ENCODE results near the gene KRTAP5-10. TPM values are rescaled to one million over a fixed set of nuclear protein-coding genes. Genes with fewer than 3 reads are reported as not detected.
"Not testable (repeated sequence)": the region's sequence is repeated elsewhere in the genome, so short reads cannot be mapped to it uniquely, and the experiment has no call there.

The KRTAP5-10 gene
- total and polyA plus RNA-seq, 2 donors (not counting 1 experiment from before 2014, with no cell fraction given): not detected

DNA sequence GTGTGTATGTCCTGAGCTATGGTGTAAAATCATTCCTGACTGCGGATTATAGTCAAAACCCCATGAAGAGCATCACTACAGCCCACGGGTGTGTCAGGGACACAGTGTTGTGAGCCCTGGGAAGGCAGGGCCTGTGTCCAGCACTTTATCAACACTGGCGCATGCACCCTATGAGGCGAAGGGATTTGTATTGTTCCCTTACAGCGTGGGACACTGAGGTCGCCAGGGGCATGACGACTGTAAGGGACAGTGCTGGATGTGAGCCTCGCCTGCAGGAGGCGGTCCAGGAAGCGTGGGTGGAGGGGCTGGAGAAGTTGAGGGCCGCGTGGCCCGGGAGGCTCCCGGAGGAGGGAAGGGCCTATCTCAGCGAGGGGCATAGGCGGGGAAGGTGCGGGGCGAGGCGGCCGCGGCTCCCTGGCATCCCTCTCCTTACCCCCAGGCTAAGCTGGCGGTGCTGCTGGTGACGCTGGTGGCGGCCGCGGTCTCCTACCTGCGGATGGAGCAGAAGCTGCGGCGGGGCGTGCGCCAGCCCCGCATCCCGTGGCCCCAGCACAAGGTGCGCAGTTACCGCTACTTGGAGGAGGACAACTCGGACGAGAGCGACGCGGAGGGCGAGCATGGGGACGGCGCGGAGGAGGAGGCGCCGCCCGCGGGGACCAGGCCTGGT is 41.6 kb downstream of the KRTAP5-10 start:
- DNase-seq (ENCODE audit: low read depth in 2 of 2): not testable (repeated sequence)

DNA sequence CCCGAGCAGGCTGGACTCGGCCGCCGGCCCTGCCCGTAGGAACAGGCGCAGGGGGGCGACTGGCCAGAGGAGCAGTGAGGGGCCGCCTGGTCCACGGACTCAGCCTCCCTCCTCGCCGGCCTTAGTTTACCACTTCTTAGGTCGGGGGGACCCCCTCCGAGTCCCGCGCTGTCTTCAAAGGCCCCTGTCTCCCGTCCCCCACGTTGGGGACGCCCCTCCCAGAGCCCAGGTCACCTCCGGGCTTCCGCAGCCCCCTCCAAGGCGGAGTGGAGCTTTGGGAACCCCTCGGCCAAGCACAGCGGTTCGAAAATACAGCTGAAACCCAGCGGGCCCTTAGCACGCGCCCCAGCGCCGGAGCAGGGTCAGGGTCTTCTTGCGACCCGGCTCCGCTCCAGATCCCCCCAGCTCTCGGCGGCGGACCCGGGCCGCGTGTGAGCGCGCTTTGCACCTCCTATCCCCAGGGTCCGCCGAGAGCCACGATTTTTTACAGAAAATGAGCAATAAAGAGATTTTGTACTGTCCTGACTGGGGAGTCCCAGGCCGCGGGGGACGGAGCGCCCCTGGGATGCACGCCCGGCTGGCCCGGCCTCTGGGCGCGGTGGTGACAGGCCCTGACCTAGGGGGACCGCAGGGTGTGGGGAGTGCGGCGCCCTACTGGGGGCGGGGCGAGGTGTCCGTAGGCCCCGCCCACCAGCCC is 42.3 kb downstream of the KRTAP5-10 start:
- not testable (repeated sequence) for H3K36me3 ChIP-seq (ENCODE audit: control insufficient read depth, insufficient read depth, low read length); H3K79me2 ChIP-seq (ENCODE audit: control insufficient read depth, insufficient read depth, low read length); H3K9ac ChIP-seq (ENCODE audit: insufficient read depth, low read length); H4K20me1 ChIP-seq (ENCODE audit: control insufficient read depth, extremely low read depth, insufficient read depth, low read length); H3K4me2 ChIP-seq (ENCODE audit: extremely low read depth, insufficient read depth, low read length); H2AFZ ChIP-seq (ENCODE audit: low read length); H3K4me1 ChIP-seq (ENCODE audit: control insufficient read depth, extremely low read depth, insufficient read depth, low read length); H3K27me3 ChIP-seq (ENCODE audit: control insufficient read depth, insufficient read depth, low read length); H3K27ac ChIP-seq (ENCODE audit: insufficient read depth, low read length); DNase-seq (ENCODE audit: low read depth in 2 of 2); H3K9me3 ChIP-seq (ENCODE audit: control insufficient read depth, insufficient read depth, low read depth, low read length); H3K4me3 ChIP-seq (replicated peaks in 1 of 4; ENCODE audit: control extremely low read depth in 1 of 4, insufficient read depth in 1 of 4, low read depth in 3 of 4, low read length in 4 of 4)

More for the DNA sequence above, 41.6 kb downstream of the KRTAP5-10 start:
- peak; percentile 70 for TF ChIP-seq EZH2 (IDR thresholded peaks at IDR 0.05; ENCODE audit: low read length, missing control alignments)
- H3K27ac ChIP-seq (ENCODE audit: insufficient read depth, low read length); H4K20me1 ChIP-seq (ENCODE audit: control insufficient read depth, extremely low read depth, insufficient read depth, low read length); H3K9me3 ChIP-seq (ENCODE audit: control insufficient read depth, insufficient read depth, low read depth, low read length); H3K4me1 ChIP-seq (ENCODE audit: control insufficient read depth, extremely low read depth, insufficient read depth, low read length); H3K36me3 ChIP-seq (ENCODE audit: control insufficient read depth, insufficient read depth, low read length); H3K9ac ChIP-seq (ENCODE audit: insufficient read depth, low read length); H3K4me2 ChIP-seq (ENCODE audit: extremely low read depth, insufficient read depth, low read length); H3K27me3 ChIP-seq (ENCODE audit: control insufficient read depth, insufficient read depth, low read length); H3K4me3 ChIP-seq (replicated peaks in 1 of 4; ENCODE audit: control extremely low read depth in 1 of 4, insufficient read depth in 1 of 4, low read depth in 3 of 4, low read length in 4 of 4); H3K79me2 ChIP-seq (ENCODE audit: control insufficient read depth, insufficient read depth, low read length); H2AFZ ChIP-seq (ENCODE audit: low read length): not testable (repeated sequence)

DNA sequence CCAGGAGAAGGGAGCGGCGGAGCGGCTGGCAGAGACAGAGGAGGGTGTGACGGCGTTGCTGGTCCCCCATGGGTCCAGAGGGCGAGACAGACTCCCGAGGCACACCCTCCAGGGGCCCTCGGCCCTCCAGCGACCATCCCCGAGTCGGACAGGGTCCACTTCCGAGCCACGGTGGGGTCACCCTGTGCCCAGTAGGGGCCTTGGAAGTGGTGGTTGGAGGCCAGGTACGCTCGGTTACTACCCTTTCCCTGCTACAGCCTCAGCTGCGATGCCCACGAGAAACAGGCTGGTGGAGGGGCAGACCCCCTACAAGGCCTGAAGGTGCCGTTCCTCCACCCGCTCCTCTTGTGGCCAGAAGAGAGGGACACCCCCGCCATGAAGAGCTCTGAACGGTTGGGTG is 42.9 kb downstream of the KRTAP5-10 start:
- H3K4me2 ChIP-seq (ENCODE audit: extremely low read depth, insufficient read depth, low read length); H2AFZ ChIP-seq (ENCODE audit: low read length); H3K9ac ChIP-seq (ENCODE audit: insufficient read depth, low read length); H3K4me1 ChIP-seq (ENCODE audit: control insufficient read depth, extremely low read depth, insufficient read depth, low read length); H3K27me3 ChIP-seq (ENCODE audit: control insufficient read depth, insufficient read depth, low read length); DNase-seq (ENCODE audit: low read depth in 2 of 2); H3K79me2 ChIP-seq (ENCODE audit: control insufficient read depth, insufficient read depth, low read length); H4K20me1 ChIP-seq (ENCODE audit: control insufficient read depth, extremely low read depth, insufficient read depth, low read length); H3K9me3 ChIP-seq (ENCODE audit: control insufficient read depth, insufficient read depth, low read depth, low read length); H3K27ac ChIP-seq (ENCODE audit: insufficient read depth, low read length); H3K36me3 ChIP-seq (ENCODE audit: control insufficient read depth, insufficient read depth, low read length); H3K4me3 ChIP-seq (replicated peaks in 1 of 4; ENCODE audit: control extremely low read depth in 1 of 4, insufficient read depth in 1 of 4, low read depth in 3 of 4, low read length in 4 of 4): not testable (repeated sequence)

DNA sequence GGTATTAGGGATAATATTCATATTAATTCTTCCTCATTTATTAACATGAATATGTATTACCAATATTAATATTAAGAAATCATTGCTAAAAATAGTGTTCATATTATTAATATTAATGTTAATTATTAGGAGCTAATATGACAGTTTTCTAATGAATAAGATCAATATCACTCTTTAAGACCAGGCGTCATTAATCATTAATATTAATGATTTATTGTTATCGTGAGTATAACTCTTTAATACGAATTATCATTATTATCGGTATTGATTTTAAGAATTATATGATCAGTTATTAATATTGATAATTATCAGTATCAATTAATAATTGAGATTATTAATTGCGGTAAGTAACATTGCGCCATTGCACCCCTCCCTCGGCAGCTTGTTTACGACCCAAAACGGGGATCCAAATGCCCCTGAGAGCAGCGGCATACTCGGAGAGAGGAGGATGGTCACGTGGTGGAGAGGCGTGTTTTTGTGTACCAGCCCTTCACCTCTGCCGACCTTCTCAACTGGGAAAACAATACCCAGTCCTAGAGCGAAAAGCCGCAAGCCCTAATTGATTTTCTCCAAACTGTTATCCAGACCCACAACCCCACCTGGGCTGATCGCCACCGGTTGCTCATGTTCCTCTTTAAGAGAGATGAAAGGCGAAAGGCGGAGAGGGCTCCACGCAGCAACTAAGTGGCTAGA is 46.0 kb downstream of the KRTAP5-10 start:
- not testable (repeated sequence) for DNase-seq (ENCODE audit: low read depth in 2 of 2); H3K9me3 ChIP-seq (ENCODE audit: control insufficient read depth, insufficient read depth, low read depth, low read length); H3K36me3 ChIP-seq (ENCODE audit: control insufficient read depth, insufficient read depth, low read length); H4K20me1 ChIP-seq (ENCODE audit: control insufficient read depth, extremely low read depth, insufficient read depth, low read length); H3K4me1 ChIP-seq (ENCODE audit: control insufficient read depth, extremely low read depth, insufficient read depth, low read length); H3K4me3 ChIP-seq (replicated peaks in 1 of 4; ENCODE audit: control extremely low read depth in 1 of 4, insufficient read depth in 1 of 4, low read depth in 3 of 4, low read length in 4 of 4); H3K27ac ChIP-seq (ENCODE audit: insufficient read depth, low read length); H3K4me2 ChIP-seq (ENCODE audit: extremely low read depth, insufficient read depth, low read length); H3K79me2 ChIP-seq (ENCODE audit: control insufficient read depth, insufficient read depth, low read length); H2AFZ ChIP-seq (ENCODE audit: low read length); H3K9ac ChIP-seq (ENCODE audit: insufficient read depth, low read length); H3K27me3 ChIP-seq (ENCODE audit: control insufficient read depth, insufficient read depth, low read length)

DNA sequence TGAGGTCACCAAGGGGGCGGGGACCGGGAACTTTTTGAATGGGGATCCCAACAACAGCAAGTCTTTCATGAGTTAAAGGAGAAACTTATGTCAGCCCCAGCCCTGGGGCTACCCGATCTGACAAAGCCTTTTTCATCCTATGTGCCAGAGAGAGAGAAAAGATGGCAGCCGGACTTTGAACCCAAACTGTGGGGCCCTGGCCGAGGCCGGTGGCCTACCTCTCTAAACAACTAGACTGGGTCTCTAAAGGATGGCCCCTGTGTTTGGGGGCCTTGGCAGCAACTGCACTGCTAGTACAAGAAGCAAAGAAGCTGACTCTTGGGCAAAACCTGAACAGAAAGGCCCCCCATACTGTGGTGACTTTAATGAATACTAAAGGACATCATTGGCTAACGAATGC is 48.6 kb downstream of the KRTAP5-10 start:
- H2AFZ ChIP-seq (ENCODE audit: low read length); H4K20me1 ChIP-seq (ENCODE audit: control insufficient read depth, extremely low read depth, insufficient read depth, low read length); H3K9ac ChIP-seq (ENCODE audit: insufficient read depth, low read length); H3K27ac ChIP-seq (ENCODE audit: insufficient read depth, low read length); H3K4me1 ChIP-seq (ENCODE audit: control insufficient read depth, extremely low read depth, insufficient read depth, low read length); H3K36me3 ChIP-seq (ENCODE audit: control insufficient read depth, insufficient read depth, low read length); H3K4me3 ChIP-seq (replicated peaks in 1 of 4; ENCODE audit: control extremely low read depth in 1 of 4, insufficient read depth in 1 of 4, low read depth in 3 of 4, low read length in 4 of 4); H3K27me3 ChIP-seq (ENCODE audit: control insufficient read depth, insufficient read depth, low read length); DNase-seq (ENCODE audit: low read depth in 2 of 2); H3K79me2 ChIP-seq (ENCODE audit: control insufficient read depth, insufficient read depth, low read length); H3K4me2 ChIP-seq (ENCODE audit: extremely low read depth, insufficient read depth, low read length); H3K9me3 ChIP-seq (ENCODE audit: control insufficient read depth, insufficient read depth, low read depth, low read length): not testable (repeated sequence)

DNA sequence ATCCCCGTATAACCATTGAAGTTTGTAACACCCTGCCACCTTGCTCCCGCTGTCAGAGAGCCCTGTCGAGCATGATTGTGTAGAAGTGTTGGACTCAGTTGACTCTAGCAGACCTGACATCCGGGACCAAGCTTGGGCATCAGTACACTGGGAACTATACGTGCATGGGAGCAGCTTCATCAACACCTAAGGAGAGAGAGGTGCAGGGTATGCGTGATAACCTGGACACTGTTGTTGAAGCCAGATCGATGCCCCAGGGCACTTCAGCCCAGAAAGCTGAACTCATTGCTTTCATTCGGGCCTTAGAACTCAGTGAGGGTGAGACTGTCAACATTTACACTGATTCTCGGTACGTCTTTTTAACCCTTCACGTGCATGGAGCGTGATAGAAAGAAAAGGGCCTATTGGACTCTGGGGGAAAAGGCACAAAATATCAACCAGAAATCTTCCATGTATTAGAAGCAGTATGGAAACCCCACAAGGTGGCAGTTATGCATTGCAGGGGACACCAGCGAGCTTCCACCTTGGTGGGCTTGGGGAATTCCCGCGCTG is 49.1 kb downstream of the KRTAP5-10 start:
- DNase-seq (ENCODE audit: low read depth in 2 of 2); H3K4me1 ChIP-seq (ENCODE audit: control insufficient read depth, extremely low read depth, insufficient read depth, low read length); H3K27ac ChIP-seq (ENCODE audit: insufficient read depth, low read length); H4K20me1 ChIP-seq (ENCODE audit: control insufficient read depth, extremely low read depth, insufficient read depth, low read length); H3K4me2 ChIP-seq (ENCODE audit: extremely low read depth, insufficient read depth, low read length); H3K4me3 ChIP-seq (replicated peaks in 1 of 4; ENCODE audit: control extremely low read depth in 1 of 4, insufficient read depth in 1 of 4, low read depth in 3 of 4, low read length in 4 of 4); H3K36me3 ChIP-seq (ENCODE audit: control insufficient read depth, insufficient read depth, low read length); H3K79me2 ChIP-seq (ENCODE audit: control insufficient read depth, insufficient read depth, low read length); H3K9ac ChIP-seq (ENCODE audit: insufficient read depth, low read length); H2AFZ ChIP-seq (ENCODE audit: low read length); H3K9me3 ChIP-seq (ENCODE audit: control insufficient read depth, insufficient read depth, low read depth, low read length); H3K27me3 ChIP-seq (ENCODE audit: control insufficient read depth, insufficient read depth, low read length): not testable (repeated sequence)

Measured in fibroblast of lung (primary cell).